Measurements from ENCODE around the gene DNASE2.

DNASE2 gene

DNA sequence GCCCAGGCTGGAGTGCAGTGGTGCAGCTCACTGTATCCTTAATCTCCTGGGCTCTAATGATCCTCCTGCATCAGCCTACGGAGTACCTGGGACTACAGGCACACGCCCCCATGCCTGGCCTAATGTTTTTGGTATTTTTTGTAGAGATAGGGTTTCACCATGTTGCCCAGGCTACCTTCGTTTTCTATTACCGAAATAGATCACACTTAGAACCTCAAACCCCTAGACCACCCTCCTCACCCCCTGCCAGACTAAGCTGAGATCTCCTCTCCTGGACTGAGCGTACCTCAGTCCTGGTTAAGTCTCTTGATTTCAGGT lies 5.4 kb upstream of the DNASE2 start:
- DNase-seq (ENCODE audit: low read depth) = no peak

DNA sequence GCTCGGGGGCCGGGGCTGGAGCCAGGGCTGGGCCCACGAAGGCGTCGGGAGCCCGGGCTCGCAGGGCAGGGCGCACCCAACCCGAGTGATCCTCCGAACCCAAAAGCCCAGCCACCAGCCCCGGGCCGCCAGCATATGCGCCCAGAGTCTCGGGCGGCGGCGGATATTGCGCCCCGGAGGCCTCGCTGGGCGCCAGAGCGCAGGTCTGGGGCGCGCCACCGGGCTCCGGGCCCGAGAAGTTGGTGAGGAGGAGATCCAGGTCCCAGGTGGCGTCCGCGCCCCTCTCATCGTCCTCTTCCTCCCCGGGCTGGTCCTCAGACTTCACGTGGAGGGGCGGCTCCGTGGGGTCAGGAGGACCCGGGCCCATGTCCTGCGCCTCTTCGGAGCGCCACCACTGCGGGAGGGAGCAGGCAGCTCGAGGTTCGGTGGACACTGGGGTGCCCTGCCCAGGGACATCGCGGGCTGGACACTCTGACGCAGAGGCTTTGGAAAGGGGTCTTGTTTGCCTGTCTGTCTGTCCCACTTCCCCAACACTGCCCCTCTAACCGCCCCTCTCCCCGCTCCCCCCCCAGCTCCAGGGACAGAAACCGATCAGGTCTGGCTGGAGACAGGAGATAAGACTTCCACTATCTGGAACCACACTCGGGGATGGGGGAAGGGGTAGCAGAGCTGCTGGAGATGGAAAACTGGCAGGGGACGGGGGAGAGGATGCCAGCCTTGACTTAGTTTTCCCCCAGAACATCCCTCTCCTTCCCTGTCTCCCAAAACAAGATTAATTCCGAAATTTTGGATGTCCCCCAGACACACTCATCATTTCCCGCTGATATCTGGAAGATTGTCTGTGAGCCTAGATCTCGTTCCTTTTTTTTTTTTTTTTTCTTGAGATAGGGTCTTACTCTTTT lies 4.8 kb upstream of the DNASE2 start:
- DNase-seq (ENCODE audit: low read depth) = no peak

DNA sequence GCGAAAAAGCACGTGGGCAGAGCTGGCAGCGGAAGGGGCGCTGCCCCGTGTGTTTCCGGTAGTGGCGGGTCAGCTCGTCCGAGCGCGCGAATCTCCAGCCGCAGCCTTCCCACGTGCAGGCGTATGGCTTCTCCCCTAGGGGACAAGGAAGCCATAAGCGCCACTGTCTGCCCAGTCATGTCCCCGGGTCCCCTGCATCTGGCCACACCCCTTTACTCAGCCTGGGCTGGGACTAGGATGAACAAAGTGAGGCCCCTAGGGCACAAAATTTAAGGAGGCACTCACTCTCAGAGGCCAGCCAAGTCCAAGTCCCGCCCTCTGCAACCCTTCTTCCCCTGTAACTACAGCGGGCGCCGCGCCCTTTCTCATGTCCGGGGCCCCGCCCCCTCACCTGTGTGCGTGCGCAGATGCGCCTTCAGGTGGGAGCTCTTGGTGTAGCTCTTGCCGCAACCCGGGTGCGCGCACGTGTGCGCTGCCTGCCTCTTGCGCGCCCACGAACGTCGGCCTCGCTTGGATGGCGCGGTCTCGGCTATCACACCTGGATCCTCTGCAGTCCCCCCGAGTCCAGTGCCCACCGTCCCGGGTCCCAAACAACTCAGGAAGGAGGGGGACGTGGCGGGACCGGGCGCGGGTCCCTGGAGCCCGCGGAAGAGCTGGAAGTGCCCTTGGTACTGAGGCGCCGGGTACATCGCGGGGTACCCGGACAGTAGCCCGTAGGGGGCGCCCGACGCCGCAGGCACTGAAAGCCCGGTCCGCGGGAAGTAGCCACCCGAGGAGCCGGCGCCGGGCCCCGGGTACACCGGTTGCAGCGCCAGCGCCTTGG lies 3.9 kb upstream of the DNASE2 start:
- DNase-seq (ENCODE audit: low read depth) = peak; percentile 31

DNA sequence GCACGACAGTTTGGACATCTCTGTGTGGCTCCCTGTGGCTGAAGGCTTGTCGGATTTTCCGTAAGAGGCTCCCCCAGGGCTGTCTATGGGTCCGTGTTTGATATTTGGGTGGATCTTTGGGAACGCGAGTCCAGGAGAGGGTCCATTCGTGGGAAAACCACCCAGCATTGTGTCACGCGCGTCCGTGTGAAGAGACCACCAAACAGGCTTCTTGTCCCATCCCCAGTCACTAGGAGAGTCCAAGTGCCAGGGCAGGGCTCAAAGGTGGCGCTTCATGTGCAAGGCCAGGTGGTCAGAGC lies 3.3 kb upstream of the DNASE2 start:
- no peak for DNase-seq (ENCODE audit: low read depth)

DNA sequence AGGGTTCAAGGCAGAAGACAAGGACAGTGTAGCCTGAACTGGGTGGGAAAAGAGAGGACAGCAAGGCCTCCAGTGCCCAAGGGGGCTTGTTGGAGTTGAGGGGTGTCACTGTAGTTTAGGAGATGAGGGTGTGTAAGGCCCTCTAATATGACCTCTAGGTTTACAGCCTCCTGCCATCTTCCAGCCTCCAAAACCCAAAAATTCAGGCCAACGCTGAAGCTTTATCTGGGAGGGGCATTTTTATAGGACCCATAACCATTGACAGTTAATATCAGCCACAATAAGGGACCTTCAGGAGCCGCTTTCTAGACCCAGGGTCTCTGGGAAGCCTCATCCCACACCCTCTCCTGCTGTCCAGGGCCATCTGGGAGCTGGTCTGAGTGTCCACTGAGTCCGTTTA lies 3.0 kb upstream of the DNASE2 start:
- DNase-seq (ENCODE audit: low read depth) = no peak

DNA sequence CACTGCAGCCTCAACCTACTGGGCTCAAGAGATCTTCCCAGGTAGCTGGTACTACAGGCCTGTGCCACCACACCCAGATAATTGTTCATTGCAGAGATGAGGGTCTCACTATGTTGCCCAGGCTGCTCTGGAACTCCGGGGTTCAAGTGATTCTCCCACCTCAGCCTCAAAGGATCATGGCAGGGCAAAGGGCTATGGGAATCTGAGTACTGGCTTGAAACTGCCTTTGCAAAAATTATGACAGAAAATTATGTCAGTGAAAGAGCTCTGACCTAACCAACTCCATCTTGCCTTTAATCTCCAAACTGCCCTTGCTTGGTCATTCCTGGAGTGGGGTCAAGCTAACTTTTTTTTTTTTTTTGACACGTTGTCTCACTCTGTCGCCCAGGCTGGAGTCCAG lies 1.3 kb upstream of the DNASE2 start:
- DNase-seq (ENCODE audit: low read depth) = no peak

DNA sequence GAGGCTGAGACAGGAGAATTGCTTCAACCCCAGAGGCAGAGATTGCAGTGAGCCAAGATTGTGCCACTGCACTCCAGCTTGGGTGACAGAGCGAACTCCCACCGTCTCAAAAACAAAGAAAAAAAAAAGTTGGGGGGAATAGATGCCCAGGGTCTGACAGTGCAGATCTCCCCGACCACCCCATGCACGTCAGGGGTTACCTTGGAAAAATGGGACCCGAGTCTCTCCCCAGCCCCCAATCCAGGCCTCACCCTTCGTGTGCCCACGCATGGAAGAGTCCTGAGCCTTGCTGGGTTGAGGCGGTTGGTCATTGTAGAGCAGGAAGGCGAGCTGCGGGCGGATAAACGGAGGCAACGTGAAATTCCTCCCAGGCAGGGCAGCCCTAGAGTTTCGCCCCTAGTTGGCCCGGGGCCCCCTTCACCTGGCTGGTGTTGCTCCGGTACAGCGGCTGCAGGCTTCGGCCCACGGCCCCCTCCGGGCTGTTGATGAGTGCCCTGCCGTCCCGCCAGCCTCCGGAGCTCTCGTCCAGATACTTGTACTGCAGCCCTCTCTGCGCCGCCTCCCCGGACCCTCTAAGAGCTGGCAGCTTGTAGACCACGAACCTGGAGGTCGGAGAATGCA lies 588 bp downstream of the DNASE2 start:
- DNase-seq (ENCODE audit: low read depth) = no peak

DNA sequence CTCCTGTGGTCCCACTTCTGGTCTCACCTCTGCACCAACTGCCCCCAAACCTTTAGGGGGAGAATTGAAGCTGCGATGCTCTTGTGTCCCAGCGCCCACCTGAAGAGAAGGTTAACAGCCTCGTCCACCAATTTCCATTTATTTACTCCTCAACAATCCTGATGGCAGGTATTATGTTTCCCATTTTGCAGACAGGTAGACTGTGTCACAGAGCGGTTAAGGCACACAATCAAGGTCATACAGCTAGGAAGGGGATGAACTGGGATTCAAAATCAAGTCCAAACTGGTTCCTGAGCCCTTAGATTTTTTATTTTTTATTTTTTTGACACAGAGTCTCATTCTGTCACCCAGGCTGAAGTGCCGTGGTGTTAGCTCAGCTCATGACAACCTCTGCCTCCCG lies 6.2 kb downstream of the DNASE2 start:
- DNase-seq (ENCODE audit: low read depth) = no peak

DNA sequence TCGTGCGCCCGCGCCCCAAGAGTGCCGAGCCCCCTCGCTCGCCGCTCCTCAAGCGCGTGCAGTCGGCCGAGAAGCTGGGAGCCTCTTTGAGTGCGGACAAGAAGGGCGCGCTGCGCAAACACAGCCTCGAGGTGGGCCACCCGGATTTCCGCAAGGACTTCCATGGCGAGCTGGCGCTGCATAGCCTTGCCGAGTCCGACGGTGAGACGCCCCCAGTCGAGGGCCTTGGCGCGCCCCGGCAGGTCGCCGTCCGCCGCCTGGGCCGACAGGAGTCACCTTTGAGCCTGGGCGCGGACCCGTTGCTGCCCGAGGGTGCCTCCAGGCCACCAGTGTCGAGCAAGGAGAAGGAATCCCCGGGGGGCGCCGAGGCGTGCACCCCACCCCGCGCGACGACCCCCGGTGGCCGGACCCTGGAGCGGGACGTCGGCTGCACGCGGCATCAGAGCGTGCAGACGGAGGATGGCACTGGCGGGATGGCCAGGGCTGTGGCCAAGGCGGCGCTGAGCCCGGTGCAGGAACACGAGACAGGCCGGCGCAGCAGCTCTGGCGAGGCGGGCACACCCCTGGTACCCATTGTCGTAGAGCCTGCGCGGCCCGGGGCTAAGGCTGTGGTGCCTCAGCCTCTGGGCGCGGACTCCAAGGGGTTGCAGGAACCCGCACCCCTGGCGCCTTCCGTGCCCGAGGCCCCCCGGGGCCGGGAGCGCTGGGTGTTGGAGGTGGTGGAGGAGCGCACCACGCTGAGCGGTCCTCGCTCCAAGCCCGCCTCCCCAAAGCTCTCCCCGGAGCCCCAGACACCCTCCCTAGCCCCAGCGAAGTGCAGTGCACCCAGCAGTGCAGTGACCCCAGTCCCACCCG lies 7.1 kb downstream of the DNASE2 start:
- no peak for DNase-seq (ENCODE audit: low read depth)

DNA sequence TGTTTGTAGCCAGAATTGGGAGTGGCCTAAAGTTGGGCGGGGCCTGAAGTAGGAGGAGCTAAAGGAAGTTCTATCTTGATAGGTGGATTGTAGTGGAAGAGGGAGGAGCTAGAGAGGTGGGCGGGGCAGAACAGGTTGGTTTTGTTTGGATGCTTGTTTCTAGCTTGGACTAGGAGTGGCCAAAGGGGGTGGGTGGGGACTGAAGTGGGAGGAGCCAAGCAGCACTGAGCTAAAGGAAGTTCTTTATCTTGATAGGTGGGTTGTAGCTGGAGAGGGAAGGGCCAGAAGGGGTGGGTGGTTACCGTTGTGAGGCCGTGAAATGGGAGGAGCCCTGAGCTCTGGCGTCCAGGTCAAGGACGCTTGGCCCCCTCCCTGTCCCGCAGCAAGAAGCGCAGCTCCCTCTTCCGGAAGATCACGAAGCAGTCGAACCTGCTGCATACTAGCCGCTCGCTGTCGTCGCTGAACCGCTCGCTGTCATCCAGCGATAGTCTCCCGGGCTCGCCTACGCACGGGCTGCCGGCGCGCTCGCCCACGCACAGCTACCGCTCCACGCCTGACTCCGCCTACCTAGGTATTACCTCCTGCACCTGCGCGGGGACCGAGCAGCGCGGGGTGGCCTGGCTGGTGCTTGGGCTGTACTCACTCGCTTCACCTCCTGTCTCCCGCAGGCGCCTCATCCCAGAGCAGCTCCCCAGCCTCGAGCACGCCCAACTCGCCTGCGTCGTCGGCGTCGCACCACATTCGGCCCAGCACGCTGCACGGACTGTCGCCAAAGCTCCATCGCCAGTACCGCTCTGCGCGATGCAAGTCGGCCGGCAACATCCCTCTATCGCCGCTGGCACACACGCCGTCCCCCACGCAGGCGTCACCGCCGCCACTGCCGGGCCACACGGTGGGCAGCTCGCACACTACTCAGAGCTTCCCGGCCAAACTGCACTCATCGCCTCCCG lies 8.0 kb downstream of the DNASE2 start:
- peak; percentile 84 for DNase-seq (ENCODE audit: low read depth)

DNA sequence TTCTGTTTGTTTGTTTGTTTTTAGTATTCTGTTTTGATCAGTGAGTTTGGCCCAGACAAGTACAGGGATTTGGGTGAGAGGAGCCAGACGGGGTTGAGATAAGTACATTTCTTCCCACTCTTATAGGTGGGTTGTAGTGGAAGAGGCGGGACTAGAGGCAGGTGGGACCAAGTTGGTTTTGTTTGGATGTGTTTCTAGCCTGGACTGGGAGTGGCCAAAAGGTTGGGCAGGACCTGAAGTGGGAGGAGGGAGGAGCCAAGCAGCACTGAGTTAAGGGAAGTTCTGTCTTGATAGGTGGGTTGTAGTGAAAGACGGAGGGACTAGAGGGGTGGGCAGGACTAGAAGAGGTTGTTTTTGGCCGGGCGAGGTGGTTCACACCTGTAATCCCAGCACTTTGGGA lies 9.0 kb downstream of the DNASE2 start:
- DNase-seq (ENCODE audit: low read depth) = no peak

DNA sequence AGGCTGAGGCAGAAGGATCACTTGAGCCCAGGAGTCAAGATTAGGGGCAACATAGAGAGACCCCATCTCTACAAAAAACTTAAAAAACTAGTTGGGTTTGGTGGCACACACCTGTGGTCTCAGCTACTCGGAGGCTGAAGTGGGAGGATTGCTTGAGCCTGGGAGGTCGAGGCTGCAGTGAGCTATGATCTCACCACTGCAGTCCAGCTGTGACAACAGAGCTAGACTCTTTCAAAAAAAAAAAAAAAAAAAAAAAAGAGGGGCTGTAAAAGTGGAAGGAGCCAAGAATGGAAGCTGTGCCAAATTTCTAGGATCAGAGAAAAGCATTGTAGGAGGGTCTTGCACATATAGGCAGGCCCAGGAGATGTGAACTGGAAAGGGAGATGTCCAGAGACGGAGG lies 9.6 kb downstream of the DNASE2 start:
- DNase-seq (ENCODE audit: low read depth) = no peak

DNA sequence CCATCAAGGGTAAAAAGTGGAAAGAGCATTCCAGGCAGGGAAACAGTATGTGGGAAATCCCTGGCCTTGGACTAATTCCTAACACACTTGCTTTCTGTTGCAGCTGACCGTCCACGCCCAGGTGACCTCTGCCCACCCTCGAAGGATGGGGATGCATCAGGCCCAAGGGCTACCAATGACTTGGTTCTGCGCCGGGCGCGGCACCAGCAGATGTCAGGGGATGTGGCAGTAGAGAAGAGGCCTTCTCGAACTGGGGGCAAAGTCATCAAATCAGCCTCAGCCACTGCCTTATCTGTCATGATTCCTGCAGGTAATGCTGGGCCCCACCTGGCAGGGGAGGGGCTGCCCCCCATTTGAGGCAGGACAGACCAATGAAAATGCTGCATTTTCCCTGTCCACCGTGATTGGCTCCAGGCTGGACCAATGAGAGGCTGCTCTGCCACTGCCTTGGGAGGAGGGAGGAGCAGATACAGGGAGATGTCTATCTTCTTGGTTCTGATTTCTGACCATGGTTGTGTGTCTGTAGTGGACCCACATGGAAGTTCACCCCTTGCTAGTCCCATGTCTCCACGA lies 12.6 kb downstream of the DNASE2 start:
- DNase-seq (ENCODE audit: low read depth) = peak; percentile 18

DNA sequence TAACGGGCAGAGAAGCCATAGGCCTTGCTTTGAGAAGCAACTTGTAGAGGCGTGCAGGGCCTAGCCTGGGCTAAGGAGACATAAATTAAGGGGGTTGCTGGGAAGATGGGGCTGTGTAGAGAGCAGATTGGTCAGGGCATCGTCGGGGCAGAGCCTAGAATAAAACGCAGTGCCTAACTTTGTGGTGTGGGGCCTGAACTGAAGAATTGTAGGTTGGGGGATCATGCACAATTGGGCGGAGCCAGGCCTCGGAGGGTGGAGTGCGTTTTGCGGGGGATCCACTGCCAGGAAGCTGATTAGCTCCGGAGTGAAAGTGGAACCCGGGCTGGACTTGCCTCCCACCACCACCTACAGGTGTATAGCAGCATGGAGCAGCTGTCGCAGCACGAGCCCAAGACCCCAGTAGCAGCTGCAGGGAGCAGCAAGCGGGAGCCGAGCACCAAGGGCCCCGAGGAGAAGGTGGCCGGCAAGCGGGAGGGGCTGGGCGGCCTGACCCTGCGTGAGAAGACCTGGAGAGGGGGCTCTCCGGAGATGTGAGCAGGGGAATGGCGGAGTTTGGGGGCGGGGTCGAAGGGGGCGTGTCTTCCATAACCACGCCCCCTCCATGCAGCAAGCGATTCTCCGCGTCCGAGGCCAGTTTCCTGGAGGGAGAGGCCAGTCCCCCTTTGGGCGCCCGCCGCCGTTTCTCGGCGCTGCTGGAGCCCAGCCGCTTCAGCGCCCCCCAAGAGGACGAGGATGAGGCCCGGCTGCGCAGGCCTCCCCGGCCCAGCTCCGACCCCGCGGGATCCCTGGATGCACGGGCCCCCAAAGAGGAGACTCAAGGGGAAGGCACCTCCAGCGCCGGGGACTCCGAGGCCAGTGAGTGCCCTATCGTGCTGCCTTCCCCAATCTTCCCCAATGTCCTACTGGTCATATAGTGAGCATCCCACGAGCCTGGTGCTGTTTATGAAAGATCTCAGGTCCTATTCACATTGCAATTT lies 13.8 kb downstream of the DNASE2 start:
- DNase-seq (ENCODE audit: low read depth) = peak; percentile 39

DNA sequence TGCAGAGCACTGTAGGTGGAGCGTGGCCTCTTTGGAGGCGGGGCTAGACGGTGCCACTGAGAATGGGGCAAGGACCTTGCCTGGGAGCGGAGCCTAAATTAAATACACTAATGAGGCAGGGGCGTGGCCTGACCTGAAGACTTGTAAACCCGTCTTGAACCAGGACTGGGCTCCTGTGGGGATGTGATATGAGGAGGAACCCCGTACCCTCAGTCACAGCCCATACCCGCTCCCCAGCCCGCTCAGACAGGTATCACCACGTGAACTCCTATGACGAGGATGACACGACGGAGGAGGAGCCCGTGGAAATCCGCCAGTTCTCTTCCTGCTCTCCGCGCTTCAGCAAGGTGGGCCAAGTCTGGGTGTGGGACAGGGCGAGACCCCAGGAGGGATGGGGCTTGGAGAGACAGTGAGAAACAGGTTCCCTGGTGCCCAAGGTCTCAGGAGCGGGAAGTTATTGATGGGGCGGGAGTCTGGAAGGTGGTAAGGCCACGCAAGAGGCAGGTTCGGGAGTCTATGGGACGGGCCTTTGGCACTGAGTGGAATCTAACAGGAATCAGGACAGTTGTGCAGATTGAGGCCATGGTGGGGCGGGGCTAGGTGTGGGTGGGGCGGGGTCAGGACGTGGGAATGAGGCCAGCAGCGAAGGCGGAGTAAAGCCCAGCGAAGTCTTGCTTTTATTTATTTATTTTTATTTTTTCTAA lies 14.7 kb downstream of the DNASE2 start:
- no peak for DNase-seq (ENCODE audit: low read depth)

DNA sequence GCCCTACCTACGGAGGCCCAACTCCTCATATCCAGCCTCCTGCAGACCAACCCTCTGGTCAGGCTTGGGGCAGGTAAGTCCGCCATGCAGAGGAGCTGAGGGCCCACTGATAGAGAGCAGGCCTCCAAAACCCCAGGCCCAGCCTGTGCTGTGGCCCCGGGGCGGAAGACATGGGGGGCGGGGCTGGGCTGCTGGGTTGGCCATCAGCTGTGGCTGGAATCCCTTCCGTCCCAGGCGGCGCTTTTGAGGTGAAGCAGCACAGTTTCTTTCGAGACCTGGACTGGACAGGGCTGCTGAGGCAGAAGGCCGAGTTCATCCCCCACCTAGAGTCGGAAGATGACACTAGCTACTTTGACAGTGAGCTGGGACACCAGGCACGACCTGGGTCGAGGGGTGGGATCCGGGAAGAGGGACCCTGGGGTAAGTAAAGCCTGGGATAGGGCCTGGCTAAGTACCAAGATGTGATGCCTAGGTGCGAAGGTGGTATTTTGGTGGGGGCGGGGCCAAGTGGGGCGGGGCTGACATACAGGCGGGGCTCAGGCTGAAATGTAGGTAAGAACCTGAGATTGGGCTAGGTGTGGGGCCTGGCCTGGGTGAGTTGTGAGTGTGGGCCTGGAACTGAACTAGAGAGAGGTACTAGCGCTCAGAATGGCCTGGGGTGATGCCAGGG lies 15.4 kb downstream of the DNASE2 start:
- DNase-seq (ENCODE audit: low read depth) = no peak

DNA sequence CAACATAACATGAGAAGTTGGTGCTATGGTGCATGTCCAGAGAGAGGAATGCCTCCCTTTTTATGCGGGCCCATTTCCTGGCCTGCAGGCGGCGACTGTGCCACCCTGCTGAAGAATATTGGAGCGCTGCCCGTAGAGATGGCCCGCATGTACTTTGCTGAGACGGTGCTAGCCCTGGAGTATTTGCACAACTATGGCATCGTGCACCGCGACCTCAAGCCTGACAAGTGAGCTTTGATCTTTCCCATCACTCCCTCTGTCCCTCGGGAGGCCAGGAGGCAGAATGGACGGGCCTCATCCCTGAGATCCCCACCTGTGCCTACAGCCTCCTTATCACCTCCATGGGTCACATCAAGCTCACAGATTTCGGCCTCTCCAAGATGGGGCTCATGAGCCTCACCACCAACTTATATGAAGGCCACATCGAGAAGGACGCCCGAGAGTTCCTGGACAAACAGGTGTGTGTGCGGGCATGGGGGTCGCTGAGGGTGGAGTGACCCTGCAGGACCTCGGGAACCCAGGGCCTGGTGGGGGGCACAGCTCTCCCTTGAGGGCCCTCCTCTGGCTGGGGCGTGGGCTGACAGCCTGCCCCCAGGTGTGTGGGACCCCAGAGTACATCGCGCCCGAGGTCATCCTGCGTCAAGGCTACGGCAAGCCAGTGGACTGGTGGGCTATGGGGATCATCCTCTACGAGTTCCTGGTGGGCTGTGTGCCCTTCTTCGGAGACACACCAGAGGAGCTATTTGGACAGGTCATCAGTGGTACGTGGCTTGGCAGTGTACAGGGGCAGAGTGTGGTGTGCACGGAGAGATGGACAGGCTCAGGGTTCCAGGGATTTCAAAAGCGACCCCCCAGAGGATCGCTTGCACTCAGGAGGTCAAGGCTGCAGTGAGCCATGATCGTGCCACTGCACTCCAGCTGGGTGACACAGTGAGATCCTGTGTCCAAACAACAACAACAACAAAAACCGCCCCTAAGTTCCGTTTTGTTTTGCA lies 16.2 kb downstream of the DNASE2 start:
- DNase-seq (ENCODE audit: low read depth) = no peak

Data from amniotic epithelial cell (primary cell).